ENCODE data around the gene EIF3B.

EIF3B gene

DNA sequence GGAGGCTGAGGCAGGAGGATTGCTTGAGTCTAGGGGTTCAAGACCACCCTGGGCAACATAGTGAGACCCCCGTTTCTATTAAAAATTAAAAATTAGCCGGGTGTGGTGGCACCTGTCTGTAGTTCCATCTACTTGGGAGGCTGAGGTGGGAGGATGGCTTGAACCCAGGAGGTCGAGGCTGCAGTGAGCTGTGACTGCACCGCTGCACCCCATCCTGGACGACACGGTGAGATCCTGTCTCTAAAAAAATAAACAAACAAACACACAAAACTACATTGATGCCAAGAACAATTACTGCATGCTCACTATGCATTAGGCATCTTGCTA is 48.0 kb downstream of the EIF3B start:
- no peak for DNase-seq (ENCODE audit: low spot score)
- TF ChIP-seq, protein P1, sequence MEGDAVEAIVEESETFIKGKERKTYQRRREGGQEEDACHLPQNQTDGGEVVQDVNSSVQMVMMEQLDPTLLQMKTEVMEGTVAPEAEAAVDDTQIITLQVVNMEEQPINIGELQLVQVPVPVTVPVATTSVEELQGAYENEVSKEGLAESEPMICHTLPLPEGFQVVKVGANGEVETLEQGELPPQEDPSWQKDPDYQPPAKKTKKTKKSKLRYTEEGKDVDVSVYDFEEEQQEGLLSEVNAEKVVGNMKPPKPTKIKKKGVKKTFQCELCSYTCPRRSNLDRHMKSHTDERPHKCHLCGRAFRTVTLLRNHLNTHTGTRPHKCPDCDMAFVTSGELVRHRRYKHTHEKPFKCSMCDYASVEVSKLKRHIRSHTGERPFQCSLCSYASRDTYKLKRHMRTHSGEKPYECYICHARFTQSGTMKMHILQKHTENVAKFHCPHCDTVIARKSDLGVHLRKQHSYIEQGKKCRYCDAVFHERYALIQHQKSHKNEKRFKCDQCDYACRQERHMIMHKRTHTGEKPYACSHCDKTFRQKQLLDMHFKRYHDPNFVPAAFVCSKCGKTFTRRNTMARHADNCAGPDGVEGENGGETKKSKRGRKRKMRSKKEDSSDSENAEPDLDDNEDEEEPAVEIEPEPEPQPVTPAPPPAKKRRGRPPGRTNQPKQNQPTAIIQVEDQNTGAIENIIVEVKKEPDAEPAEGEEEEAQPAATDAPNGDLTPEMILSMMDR (IDR thresholded peaks at IDR 0.05; ENCODE audit: extremely low read depth, missing control alignments), result no peak

DNA sequence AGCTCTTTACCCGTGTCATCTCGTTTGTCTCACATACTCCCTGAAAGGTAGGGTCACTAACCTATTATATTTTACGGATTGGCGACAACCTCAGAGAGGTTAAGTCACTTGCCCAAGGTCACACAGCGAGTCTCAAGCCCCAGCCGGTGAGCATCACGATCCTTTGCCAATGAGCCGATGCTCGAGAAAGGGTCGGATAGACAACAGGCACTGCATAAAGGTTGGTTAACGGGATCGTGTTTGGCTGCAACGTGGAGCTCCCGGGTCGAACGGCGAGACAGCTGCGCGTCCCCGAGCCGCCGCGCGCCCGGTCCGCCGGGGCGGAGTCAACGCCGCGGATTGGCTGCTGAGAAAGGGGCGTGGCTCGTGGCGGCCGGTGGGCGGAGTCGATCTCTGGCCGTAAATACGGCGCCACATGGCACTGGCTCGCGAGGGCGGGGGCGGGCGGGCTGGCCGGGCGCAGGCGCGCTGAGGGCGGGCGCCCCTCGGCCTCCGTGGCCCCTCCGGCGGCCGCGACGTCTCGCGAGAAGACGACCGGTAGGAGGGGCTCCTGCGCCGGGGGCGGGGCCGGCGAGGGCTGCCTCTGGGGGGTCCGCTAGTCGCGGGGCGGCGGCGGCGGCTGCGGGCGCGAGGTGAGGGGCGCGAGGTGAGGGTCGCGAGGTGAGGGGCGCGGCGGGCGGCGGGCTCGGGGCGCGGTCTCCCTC is 48.5 kb downstream of the EIF3B start, which contains the start of gene CHST12:
TSS of gene CHST12 (plus strand) at position 598 of the 704 bp plus-strand sequence. CDS start 29,029 bp downstream, outside the sequence.
- TF ChIP-seq, protein P1 (IDR thresholded peaks at IDR 0.05; ENCODE audit: extremely low read depth, missing control alignments), result no peak

DNA sequence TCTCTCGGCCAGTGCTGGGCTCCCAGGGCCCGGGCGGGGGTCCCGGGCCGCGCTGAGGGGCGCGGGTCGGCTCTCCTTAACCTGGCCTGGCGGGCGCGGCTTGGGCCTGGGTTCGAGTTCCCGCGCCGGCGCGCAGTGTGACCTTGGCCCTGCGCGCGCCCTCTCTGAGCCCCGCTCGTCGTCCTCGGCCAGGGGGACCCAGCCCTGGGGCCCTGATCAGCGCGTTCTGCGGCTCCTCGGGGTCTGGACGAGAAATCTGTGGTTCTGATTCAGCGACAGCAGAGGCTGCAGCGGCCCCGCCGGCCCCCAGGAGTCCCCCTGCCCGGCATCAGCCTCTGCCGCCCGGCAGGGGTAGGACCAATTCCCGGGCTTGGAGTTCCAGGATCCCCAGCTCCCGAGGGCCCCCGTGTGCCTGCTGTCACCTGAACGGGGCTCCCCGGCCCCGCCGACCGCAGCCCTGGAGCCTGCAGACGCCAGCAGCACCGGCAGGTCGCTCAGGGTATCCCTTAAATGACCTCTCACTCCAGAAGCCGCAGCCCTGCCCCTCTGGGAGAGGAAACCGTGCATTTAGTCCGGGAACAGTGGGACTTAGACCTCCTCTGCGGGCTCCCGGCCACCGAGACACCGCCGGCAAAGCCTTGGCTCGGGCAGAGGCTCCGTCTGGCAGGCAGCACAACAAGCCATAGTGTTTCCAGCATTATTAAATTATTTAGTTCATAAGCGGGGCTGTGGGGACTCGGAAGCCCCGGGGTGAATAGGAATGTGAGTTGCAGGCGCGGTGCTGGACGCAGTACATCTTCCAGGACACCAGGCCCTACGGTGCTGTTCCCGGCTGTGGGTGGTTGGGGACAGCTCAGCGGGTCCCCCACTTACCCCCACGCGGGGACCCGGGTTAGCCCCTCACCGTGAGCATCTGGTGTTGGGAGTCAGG is 49.4 kb downstream of the EIF3B start:
- peak; percentile 64 for DNase-seq (ENCODE audit: low spot score)
- TF ChIP-seq, protein P1 (IDR thresholded peaks at IDR 0.05; ENCODE audit: extremely low read depth, missing control alignments), result no peak

More for the DNA sequence above, 48.5 kb downstream of the EIF3B start, which contains the start of gene CHST12:
- peak; percentile 99 for DNase-seq (ENCODE audit: low spot score)

DNA sequence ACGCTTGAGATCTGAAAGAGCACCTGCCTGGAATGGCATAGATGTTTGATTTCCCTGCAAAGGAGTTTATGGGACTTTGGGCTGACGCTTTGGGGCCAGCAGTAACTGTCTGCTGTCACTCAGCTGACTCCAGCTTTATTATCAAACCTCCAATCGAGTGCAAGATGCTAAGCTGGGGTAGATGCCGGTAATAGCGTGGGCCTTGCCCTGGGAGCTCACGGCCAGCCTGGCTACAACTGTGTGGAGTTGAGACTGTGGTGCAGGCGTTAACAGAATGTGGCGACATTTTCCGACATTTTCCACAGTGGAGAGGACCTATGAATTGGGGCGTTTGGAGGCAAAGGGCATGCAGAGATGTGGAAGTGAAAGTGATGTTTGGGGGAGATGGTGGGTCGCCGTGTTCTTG is 50.1 kb downstream of the EIF3B start:
- TF ChIP-seq, protein P1 (IDR thresholded peaks at IDR 0.05; ENCODE audit: extremely low read depth, missing control alignments), result no peak
- DNase-seq (ENCODE audit: low spot score), result no peak

DNA sequence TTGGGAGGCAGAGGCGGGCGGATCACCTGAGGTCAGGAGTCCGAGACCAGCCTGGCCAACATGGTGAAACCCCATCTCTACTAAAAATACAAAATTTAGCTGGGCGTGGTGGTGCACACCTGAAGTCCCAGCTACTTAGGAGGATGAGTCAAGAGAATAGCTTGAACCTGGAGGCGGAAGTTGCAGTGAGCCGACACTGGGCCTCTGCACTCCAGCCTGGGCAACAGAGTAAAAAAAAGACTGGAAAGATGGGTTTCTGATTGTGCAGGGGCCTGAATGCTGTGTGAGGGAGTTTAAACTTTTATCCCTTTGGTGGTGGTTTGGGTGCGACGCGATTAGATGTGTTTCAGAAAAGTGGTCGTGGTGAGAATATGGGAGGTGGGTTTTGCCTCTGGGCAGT is 50.6 kb downstream of the EIF3B start:
- DNase-seq (ENCODE audit: low spot score), result no peak
- TF ChIP-seq, protein P1 (IDR thresholded peaks at IDR 0.05; ENCODE audit: extremely low read depth, missing control alignments), result no peak

DNA sequence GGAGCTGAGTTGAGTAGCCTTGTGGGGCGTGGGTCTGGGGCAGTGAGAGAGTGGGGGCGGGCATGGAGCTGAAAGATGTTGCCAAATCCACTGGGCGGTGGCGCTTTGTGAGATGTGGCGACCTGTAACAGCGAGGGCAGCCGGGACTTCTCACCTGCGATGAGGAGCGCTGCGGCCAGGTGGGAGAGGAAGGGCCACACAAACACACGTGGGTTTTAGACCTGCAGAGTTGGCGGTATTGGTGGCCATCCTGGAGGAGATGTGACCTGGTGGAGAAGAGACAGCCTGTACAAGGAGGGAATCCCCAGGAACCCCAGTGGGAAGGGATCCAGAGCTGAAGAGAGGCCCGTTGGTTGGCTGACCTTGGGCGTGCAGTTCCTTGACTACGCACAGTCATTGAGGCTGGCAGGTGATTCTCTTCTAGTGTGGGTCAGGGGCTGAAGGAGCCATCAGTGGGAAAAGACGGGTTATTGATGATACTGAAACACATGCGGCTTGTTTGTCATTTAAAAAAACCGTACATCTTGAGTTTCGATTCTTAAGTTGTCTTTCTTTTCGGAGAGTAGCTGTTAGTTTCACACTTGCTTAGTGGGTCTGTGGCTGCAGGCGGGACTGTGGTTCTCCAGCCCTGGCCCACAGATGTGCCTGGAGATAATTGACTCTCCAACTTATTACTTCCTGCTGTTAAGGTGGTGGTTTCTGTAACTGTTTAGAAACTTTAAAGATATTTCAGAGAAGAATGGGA is 51.1 kb downstream of the EIF3B start:
- TF ChIP-seq, protein P1 (IDR thresholded peaks at IDR 0.05; ENCODE audit: extremely low read depth, missing control alignments), result no peak
- DNase-seq (ENCODE audit: low spot score), result peak; percentile 83

All from GM20000 (cell line).